Omental fat pad (tissue), 4 donors: ENCODE data around the gene COPS9. TPM values are rescaled to one million over a fixed set of nuclear protein-coding genes. Genes with fewer than 3 reads are reported as not detected.

Experiments
- ATAC-seq: fragments of 150-250 bp; one replicate; pipeline ENCODE4 v1.9.1; 2016; ENCODE audit warnings: mild to moderate bottlenecking, moderate library complexity; ENCODE audit not compliant: low FRiP score
- DNase-seq: peaks from one replicate; pipeline ENCODE4 v3.0.0-alpha.2; 2019; ENCODE audit warnings: low spot score
- CTCF ChIP-seq, 3 donors: fragments of 450-650 bp; IDR thresholded peaks; one replicate each; pipeline ENCODE4 v1.5.1; 2016 to 2017; ENCODE audit warnings: antibody characterized with exemption in 3 of 3, mild to moderate bottlenecking in 3 of 3, moderate library complexity in 2 of 3
- total RNA-seq, 4 donors: library from RNA; depleted of rRNA; stranded (reverse); fragments of >200 nt; gene quantifications; one replicate each; pipeline ENCODE4 v1.1.0, GENCODE V29; 2016

Gene COPS9
- total RNA-seq, 4 donors from 2014 or later = 130 to 198 (median 150) TPM

- ATAC-seq (no peak), DNase-seq (no peak)
- no peak for TF ChIP-seq CTCF (IDR thresholded peaks at IDR 0.05)
Observed at GRCh38 chr2:240170354-240170735, 34.2 kb upstream of the COPS9 start.

GRCh38 chr2:240169486-240170353 is 33.6 kb upstream of the COPS9 start:
- no peak for TF ChIP-seq CTCF (IDR thresholded peaks at IDR 0.05)
- ATAC-seq (no peak), DNase-seq (no peak)

- no peak for DNase-seq
- no peak for ATAC-seq
- no peak for TF ChIP-seq CTCF (IDR thresholded peaks at IDR 0.05)
Observed at GRCh38 chr2:240168546-240169361, 32.6 kb upstream of the COPS9 start.

GRCh38 chr2:240168041-240168440 is 31.9 kb upstream of the COPS9 start:
- no peak for ATAC-seq
- DNase-seq = no peak
- TF ChIP-seq CTCF (IDR thresholded peaks at IDR 0.05) = no peak

- DNase-seq (no peak), ATAC-seq (no peak)
- no peak for TF ChIP-seq CTCF (IDR thresholded peaks at IDR 0.05)
Observed at GRCh38 chr2:240167588-240167880, 31.4 kb upstream of the COPS9 start.

GRCh38 chr2:240166761-240167587 is 30.9 kb upstream of the COPS9 start:
- no peak for TF ChIP-seq CTCF (IDR thresholded peaks at IDR 0.05)
- DNase-seq (no peak), ATAC-seq (no peak)
